ENCODE data around the gene OR2F2.

OR2F2 gene

DNA sequence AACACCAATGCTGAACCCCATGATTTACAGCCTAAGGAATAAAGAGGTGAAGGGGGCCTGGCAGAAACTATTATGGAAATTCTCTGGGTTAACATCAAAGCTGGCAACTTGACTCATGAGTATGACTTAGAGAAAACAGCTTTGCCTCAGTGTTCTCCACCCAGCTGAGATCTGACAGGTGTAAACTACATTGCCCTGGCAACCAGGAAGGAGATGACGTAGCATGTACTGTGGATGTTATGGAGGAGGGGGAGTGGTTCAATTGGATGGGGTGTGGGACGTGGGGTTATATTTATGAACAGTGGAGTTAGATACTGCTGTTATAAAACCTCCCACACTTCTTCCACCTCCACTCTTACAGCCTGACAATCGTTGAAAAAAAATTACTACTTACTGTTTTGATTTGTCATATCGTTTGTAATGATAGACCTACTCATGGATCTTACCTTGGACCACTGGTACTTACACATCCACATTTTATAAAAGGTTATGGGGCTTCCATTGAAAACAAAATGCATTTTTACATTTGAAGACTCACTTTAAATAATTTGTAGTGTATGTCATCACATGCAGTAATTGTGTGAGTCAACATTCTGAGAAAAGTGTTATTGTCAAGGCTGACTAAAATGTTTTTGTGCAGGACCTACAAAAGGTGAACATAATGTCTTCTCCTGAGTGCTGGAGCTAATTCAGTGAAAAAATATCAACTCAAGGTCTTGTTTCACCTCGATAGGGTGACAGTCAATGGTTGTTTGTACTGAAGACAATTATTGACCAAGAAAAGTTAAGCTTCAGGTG is 26.0 kb downstream of the OR2F2 start:
- Histone ChIP-seq H3K9ac (ENCODE audit: low read length) (no peak overlapping the region), H3K27me3 (ENCODE audit: control insufficient read depth, insufficient read depth, low read length) (no peaks in the 10 kb centered on the region), H3K9me3 (ENCODE audit: control insufficient read depth, low read length) (no peaks in the 10 kb centered on the region)

DNA sequence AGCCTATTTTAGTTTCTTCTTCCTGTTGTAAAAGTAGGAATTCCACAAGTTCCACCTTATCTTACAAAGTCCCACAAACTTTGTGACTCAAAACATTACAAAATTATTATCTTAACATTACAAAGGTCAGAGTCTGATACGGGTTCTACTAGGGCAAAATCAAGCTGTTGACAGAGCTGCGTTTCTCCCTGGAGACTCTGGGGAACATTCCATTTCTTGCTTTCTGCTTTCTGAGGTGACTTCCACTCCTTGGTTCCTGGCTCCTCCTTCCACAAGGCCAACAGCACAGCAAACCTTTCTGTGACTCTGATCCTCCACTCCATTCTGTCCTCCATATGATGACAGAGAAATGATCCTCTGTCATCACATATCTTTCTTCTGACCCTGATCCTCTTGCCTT is 30.2 kb downstream of the OR2F2 start:
- Histone ChIP-seq H3K9me3 (ENCODE audit: control insufficient read depth, low read length) (no peaks in the 10 kb centered on the region), H3K27me3 (ENCODE audit: control insufficient read depth, insufficient read depth, low read length) (no peaks in the 10 kb centered on the region), H3K4me3 (ENCODE audit: low read length) (no peak overlapping the region), H3K36me3 (ENCODE audit: control insufficient read depth, insufficient read depth, low read length) (no peaks in the 10 kb centered on the region), H3K9ac (ENCODE audit: low read length) (no peak overlapping the region), H3K4me1 (ENCODE audit: control insufficient read depth, insufficient read depth, low read length) (no peaks in the 10 kb centered on the region)

More for the DNA sequence above, 26.0 kb downstream of the OR2F2 start:
- no peaks in the 10 kb centered on the region for H3K36me3 ChIP-seq (ENCODE audit: control insufficient read depth, insufficient read depth, low read length)
- H3K4me3 ChIP-seq (ENCODE audit: low read length): no peak overlapping the region
- H3K4me1 ChIP-seq (ENCODE audit: control insufficient read depth, insufficient read depth, low read length): no peaks in the 10 kb centered on the region

DNA sequence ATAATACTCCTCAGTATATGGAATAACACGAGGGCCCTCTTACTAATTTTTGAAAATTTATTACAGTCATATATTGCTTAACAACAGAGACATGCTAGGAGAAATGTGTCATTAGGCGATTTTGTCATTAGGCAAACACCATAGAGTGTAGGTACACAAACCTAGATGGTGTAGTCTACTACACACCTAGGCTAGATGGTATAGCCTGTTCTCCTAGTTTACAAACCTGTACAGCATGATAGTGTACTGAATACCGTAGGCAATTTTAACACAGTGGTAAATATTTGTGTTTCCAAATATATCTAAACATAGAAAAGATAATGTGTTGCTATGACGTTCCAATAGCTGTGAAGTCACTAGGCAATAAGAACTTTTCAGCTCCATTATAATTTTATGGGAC is 32.4 kb downstream of the OR2F2 start:
- Histone ChIP-seq H3K9me3 (ENCODE audit: control insufficient read depth, low read length) (no peaks in the 10 kb centered on the region), H3K4me1 (ENCODE audit: control insufficient read depth, insufficient read depth, low read length) (no peaks in the 10 kb centered on the region), H3K9ac (ENCODE audit: low read length) (no peak overlapping the region), H3K4me3 (ENCODE audit: low read length) (no peak overlapping the region), H3K36me3 (ENCODE audit: control insufficient read depth, insufficient read depth, low read length) (no peaks in the 10 kb centered on the region), H3K27me3 (ENCODE audit: control insufficient read depth, insufficient read depth, low read length) (no peaks in the 10 kb centered on the region)

DNA sequence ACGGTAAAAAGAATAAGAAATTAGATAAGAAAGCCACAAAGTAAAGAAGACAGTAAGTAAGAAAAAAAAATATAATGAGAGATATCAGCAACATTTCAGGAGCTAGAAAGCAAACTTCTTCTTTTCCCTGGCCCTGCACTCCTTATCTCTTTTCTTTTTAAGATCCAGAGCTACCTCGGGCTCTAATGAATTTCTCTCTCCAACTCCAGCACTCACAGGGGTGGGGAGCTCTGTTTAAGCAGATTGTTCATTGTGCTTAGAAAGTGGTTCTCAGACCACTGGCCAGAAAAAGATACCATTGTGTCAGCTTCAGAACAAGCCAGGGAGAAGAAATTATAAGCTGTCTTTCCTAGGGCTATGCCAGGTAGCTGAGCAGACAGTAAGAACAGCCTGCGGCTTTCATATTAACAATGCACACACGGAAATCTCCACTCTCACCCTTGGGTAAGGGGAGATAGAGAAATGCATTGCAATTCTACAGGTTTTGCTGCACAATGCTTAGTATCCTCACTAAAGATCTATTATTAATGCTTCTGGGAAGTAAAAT is 38.9 kb downstream of the OR2F2 start:
- Histone ChIP-seq H3K9me3 (ENCODE audit: control insufficient read depth, low read length) (no peaks in the 10 kb centered on the region), H3K27me3 (ENCODE audit: control insufficient read depth, insufficient read depth, low read length) (no peaks in the 10 kb centered on the region), H3K4me3 (ENCODE audit: low read length) (no peak overlapping the region), H3K36me3 (ENCODE audit: control insufficient read depth, insufficient read depth, low read length) (no peaks in the 10 kb centered on the region), H3K4me1 (ENCODE audit: control insufficient read depth, insufficient read depth, low read length) (no peaks in the 10 kb centered on the region), H3K9ac (ENCODE audit: low read length) (no peak overlapping the region)

DNA sequence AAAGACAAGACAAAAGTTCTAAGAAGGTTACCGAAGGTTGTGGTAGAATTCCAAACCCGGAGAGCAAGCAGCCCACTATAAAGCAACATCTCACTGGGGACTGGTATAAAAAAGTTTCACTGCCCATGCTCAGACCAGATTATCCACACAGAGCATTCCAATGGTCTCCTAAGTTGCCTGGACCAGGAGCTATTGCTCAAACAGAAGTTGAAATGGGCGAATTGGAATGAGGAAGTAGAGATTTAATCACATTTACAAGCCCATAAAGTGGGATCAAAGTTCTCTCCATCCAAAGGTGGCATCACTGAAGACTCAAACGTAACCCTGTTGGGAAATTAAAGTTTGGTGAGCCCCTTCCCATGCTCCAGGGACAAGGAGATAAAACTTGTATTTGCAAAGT is 39.4 kb downstream of the OR2F2 start:
- H3K9me3 ChIP-seq (ENCODE audit: control insufficient read depth, low read length): no peaks in the 10 kb centered on the region
- no peaks in the 10 kb centered on the region for H3K27me3 ChIP-seq (ENCODE audit: control insufficient read depth, insufficient read depth, low read length)
- H3K36me3 ChIP-seq (ENCODE audit: control insufficient read depth, insufficient read depth, low read length): no peaks in the 10 kb centered on the region
- H3K4me1 ChIP-seq (ENCODE audit: control insufficient read depth, insufficient read depth, low read length): no peaks in the 10 kb centered on the region
- no peak overlapping the region for H3K4me3 ChIP-seq (ENCODE audit: low read length)
- H3K9ac ChIP-seq (ENCODE audit: low read length): no peak overlapping the region

DNA sequence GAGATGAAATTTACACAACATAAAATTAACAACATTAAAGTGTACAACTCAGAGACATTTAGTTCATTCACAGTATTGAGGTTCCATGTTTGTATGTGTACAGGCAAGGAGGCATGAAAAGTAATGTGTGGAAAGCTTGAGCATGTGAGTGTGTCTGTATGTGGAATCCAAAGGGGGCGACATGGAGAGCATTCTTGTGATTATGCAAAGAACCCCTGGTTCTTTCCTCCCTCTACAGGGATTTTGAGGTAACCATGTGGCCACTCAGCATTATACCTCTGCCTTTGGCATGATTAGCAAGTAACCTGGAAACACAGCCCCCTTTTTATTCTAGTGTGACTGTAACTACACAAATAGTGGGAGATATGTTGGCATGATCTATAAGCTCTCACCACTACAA is 40.6 kb downstream of the OR2F2 start:
- Histone ChIP-seq H3K4me3 (ENCODE audit: low read length) (no peak overlapping the region), H3K36me3 (ENCODE audit: control insufficient read depth, insufficient read depth, low read length) (no peaks in the 10 kb centered on the region), H3K9me3 (ENCODE audit: control insufficient read depth, low read length) (no peaks in the 10 kb centered on the region)

DNA sequence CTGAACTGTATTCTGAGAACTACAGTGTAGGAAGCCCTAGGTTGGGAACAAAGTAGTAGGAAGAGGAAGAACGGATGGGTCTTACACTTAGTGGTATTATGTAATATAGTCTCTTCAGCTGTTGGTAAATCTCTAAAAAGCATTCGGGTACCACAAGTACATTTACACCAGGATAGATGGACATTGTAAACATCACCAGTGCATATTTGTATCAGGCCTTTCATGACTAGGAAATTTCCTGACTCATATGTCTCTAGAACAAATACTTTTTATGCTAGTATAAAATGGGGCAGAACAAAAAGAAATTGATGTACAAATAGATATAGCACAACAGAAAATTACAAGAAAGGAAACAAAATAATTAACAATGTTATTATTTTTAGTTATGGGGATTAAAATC is 43.6 kb downstream of the OR2F2 start:
- no peak overlapping the region for H3K4me3 ChIP-seq (ENCODE audit: low read length)
- H3K27me3 ChIP-seq (ENCODE audit: control insufficient read depth, insufficient read depth, low read length): no peaks in the 10 kb centered on the region
- H3K4me1 ChIP-seq (ENCODE audit: control insufficient read depth, insufficient read depth, low read length): no peaks in the 10 kb centered on the region
- H3K9ac ChIP-seq (ENCODE audit: low read length): no peak overlapping the region
- H3K36me3 ChIP-seq (ENCODE audit: control insufficient read depth, insufficient read depth, low read length): no peaks in the 10 kb centered on the region
- H3K9me3 ChIP-seq (ENCODE audit: control insufficient read depth, low read length): no peaks in the 10 kb centered on the region

More for the DNA sequence above, 40.6 kb downstream of the OR2F2 start:
- no peaks in the 10 kb centered on the region for H3K4me1 ChIP-seq (ENCODE audit: control insufficient read depth, insufficient read depth, low read length)
- H3K27me3 ChIP-seq (ENCODE audit: control insufficient read depth, insufficient read depth, low read length): no peaks in the 10 kb centered on the region
- H3K9ac ChIP-seq (ENCODE audit: low read length): no peak overlapping the region

DNA sequence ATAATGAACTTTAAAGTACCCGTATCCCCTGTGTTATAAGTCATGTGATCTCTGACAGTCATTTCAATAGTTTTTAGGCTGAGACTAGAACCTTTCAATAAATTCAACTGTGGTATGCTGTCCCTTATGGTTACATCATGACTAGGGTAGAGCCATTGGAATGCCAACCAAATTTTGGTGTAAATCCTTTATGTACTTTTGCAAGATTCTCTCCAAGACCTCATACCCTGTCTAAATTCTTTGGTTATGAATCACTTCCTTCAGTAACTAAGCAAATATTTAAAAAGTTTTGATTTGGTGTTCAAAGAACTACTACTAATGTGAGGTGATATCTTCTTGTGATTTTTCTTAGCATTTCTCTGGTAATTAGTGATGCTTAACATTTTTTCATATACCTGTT is 44.3 kb downstream of the OR2F2 start:
- Histone ChIP-seq H3K4me3 (ENCODE audit: low read length) (no peak overlapping the region), H3K4me1 (ENCODE audit: control insufficient read depth, insufficient read depth, low read length) (no peaks in the 10 kb centered on the region), H3K36me3 (ENCODE audit: control insufficient read depth, insufficient read depth, low read length) (no peaks in the 10 kb centered on the region), H3K9me3 (ENCODE audit: control insufficient read depth, low read length) (no peaks in the 10 kb centered on the region), H3K27me3 (ENCODE audit: control insufficient read depth, insufficient read depth, low read length) (no peaks in the 10 kb centered on the region), H3K9ac (ENCODE audit: low read length) (no peak overlapping the region)

DNA sequence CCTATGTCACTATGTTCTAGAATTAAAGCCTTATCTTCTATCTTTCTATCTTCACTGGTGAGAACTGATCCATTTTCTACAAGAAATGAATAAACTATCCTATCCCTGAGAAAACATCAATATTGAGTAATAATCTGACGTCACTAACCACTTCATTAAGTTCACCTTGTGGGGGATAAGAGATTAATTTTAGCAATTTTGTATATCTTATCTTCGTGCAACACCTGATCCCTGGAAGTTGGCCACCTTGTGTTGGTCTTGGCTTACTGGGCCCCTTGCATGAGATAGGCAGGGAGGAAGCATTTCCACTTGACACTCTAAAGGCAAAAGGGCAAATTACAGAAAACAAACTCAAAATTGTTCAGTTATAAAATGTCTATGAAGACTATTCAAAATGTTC is 45.0 kb downstream of the OR2F2 start:
- Histone ChIP-seq H3K9ac (ENCODE audit: low read length) (no peak overlapping the region), H3K4me1 (ENCODE audit: control insufficient read depth, insufficient read depth, low read length) (no peaks in the 10 kb centered on the region), H3K27me3 (ENCODE audit: control insufficient read depth, insufficient read depth, low read length) (no peaks in the 10 kb centered on the region), H3K4me3 (ENCODE audit: low read length) (no peak overlapping the region), H3K9me3 (ENCODE audit: control insufficient read depth, low read length) (no peaks in the 10 kb centered on the region), H3K36me3 (ENCODE audit: control insufficient read depth, insufficient read depth, low read length) (no peaks in the 10 kb centered on the region)

DNA sequence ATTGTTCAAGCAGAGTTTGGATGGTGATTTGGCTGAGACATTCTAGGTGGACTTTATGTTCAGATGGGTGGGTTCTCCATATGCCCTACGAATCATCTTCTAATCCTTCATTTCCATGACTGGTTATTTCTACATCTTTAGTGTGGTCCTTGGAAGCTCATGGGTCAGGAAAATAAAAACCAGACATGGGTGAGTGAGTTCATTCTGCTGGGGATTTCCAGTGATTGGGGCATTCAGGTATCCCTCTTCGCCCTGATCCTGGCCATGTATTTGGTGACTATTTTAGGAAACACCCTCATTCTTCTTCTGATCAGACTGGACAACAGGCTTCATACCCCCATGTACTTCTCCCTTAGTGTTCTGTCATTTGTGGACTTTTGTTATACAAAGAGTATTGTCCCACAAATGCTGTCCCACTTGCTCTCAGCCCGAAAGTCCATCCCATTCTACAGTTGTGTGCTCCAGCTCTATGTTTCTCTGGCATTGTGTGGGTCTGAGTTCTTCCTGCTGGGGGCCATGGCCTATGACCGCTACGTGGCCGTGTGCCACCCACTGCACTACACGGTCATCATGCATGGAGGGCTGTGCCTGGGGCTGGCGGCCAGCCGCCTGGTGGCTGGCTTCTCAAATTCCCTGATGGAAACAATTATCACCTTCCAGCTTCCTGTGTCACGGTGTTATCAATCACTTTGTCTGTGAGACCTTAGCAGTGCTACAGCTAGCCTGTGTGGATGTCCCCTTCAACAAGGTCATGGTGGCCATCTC is 45.9 kb downstream of the OR2F2 start:
- Histone ChIP-seq H3K9me3 (ENCODE audit: control insufficient read depth, low read length) (no peaks in the 10 kb centered on the region), H3K4me1 (ENCODE audit: control insufficient read depth, insufficient read depth, low read length) (no peaks in the 10 kb centered on the region), H3K9ac (ENCODE audit: low read length) (no peak overlapping the region), H3K36me3 (ENCODE audit: control insufficient read depth, insufficient read depth, low read length) (no peaks in the 10 kb centered on the region), H3K4me3 (ENCODE audit: low read length) (no peak overlapping the region), H3K27me3 (ENCODE audit: control insufficient read depth, insufficient read depth, low read length) (no peaks in the 10 kb centered on the region)

DNA sequence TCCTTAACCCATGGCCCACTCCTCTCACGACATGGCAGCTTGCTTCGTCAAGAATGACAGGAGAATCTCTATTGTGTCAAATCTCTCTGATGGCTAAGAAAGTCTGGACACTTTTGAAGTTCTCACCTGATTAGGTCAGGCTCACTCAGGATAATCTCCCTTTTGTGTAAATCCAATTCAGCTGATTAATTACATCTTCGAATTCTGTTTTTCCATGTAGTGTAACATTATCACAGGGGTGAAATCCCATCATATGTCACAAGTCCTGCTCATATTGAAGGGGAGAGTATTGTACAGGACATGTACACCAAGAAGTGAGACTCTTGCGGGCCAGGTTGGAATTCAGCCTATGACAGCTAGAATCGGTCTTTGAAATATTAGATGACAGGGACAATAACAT is 48.9 kb downstream of the OR2F2 start:
- H3K9me3 ChIP-seq (ENCODE audit: control insufficient read depth, low read length): no peaks in the 10 kb centered on the region
- no peaks in the 10 kb centered on the region for H3K4me1 ChIP-seq (ENCODE audit: control insufficient read depth, insufficient read depth, low read length)
- no peak overlapping the region for H3K9ac ChIP-seq (ENCODE audit: low read length)
- H3K27me3 ChIP-seq (ENCODE audit: control insufficient read depth, insufficient read depth, low read length): no peaks in the 10 kb centered on the region
- no peak overlapping the region for H3K4me3 ChIP-seq (ENCODE audit: low read length)
- no peaks in the 10 kb centered on the region for H3K36me3 ChIP-seq (ENCODE audit: control insufficient read depth, insufficient read depth, low read length)
